Trophoblast cell (in vitro differentiated cells and primary cell): ENCODE data around the gene CFAP58.
"Not testable (repeated sequence)": the region's sequence is repeated elsewhere in the genome, so short reads cannot be mapped to it uniquely, and the experiment has no call there.

ENCODE experiments used
- DNase-seq, 2 donors: peaks; one replicate each; pipeline ENCODE4 v3.0.0-alpha.2; 2016
- H2AFZ ChIP-seq: 2 replicates; pipeline ENCODE4 v1.6.1; 2013; ENCODE audit warnings: low read length, moderate library complexity, mild to moderate bottlenecking; ENCODE audit not compliant: insufficient read depth, poor library complexity
- H2AK5ac ChIP-seq: 2 replicates; pipeline ENCODE4 v1.6.1; 2013; ENCODE audit warnings: mild to moderate bottlenecking, low read length
- H2BK120ac ChIP-seq: 2 replicates; pipeline ENCODE4 v1.6.1; 2013; ENCODE audit warnings: low read length, mild to moderate bottlenecking, moderate library complexity; ENCODE audit not compliant: insufficient read depth, poor library complexity
- H2BK12ac ChIP-seq: 2 replicates; pipeline ENCODE4 v1.6.1; 2013; ENCODE audit warnings: mild to moderate bottlenecking, low read length, moderate library complexity
- H2BK5ac ChIP-seq: 2 replicates; pipeline ENCODE4 v1.6.1; 2013; ENCODE audit warnings: low read length, low read depth, moderate library complexity, mild to moderate bottlenecking; ENCODE audit not compliant: poor library complexity
- H3K14ac ChIP-seq: 2 replicates; pipeline ENCODE4 v1.6.1; 2013; ENCODE audit warnings: mild to moderate bottlenecking, low read length
- H3K18ac ChIP-seq: 2 replicates; pipeline ENCODE4 v1.6.1; 2013; ENCODE audit warnings: mild to moderate bottlenecking, low read length
- H3K23ac ChIP-seq: 2 replicates; pipeline ENCODE4 v1.6.1; 2013; ENCODE audit warnings: low read length
- H3K27ac ChIP-seq: 2 replicates; pipeline ENCODE4 v1.5.1; 2013; ENCODE audit warnings: low read depth, mild to moderate bottlenecking, inconsistent platforms, low read length, moderate library complexity
- H3K27me3 ChIP-seq: 2 replicates; pipeline ENCODE4 v1.6.1; 2013; ENCODE audit warnings: inconsistent platforms, mild to moderate bottlenecking, low read length, moderate library complexity; ENCODE audit not compliant: insufficient read depth
- H3K36me3 ChIP-seq, 2 experiments: 1 replicate in 1 of 2; 2 replicates in 1 of 2; pipeline ENCODE4 v1.6.1; 2013; ENCODE audit warnings: low read length in 2 of 2, mild to moderate bottlenecking in 2 of 2, moderate library complexity in 1 of 2; ENCODE audit not compliant: insufficient read depth in 2 of 2, control insufficient read depth in 1 of 2
- H3K4ac ChIP-seq: 2 replicates; pipeline ENCODE4 v1.6.1; 2013; ENCODE audit warnings: low read depth, mild to moderate bottlenecking, low read length, moderate library complexity
- H3K4me1 ChIP-seq, 2 experiments: 1 replicate in 1 of 2; 2 replicates in 1 of 2; pipeline ENCODE4 v1.6.1; 2013; ENCODE audit warnings: low read length in 2 of 2, mild to moderate bottlenecking in 2 of 2, moderate library complexity in 1 of 2; ENCODE audit not compliant: insufficient read depth in 2 of 2, control insufficient read depth in 1 of 2
- H3K4me2 ChIP-seq: 2 replicates; pipeline ENCODE4 v1.6.1; 2013; ENCODE audit warnings: inconsistent platforms, mild to moderate bottlenecking, low read length, moderate library complexity
- H3K4me3 ChIP-seq: 2 replicates; pipeline ENCODE4 v1.5.1; 2013; ENCODE audit warnings: mild to moderate bottlenecking, low read depth, low read length, inconsistent platforms
- H3K79me1 ChIP-seq: one replicate; pipeline ENCODE4 v1.6.1; 2013; ENCODE audit warnings: low read length
- H3K79me2 ChIP-seq: 2 replicates; pipeline ENCODE4 v1.6.1; 2013; ENCODE audit warnings: low read length, mild to moderate bottlenecking; ENCODE audit not compliant: control insufficient read depth, insufficient read depth, poor library complexity
- H3K9ac ChIP-seq: 2 replicates; pipeline ENCODE4 v1.6.1; 2013; ENCODE audit warnings: mild to moderate bottlenecking, low read length
- H3K9me3 ChIP-seq: 2 replicates; pipeline ENCODE4 v1.6.1; 2013; ENCODE audit warnings: low read depth, mild to moderate bottlenecking, control low read depth, inconsistent platforms, low read length; ENCODE audit not compliant: insufficient read depth
- H4K12ac ChIP-seq: 2 replicates; pipeline ENCODE4 v1.6.1; 2013; ENCODE audit warnings: low read depth, mild to moderate bottlenecking, low read length, moderate library complexity
- H4K8ac ChIP-seq: 2 replicates; pipeline ENCODE4 v1.6.1; 2013; ENCODE audit warnings: low read depth, mild to moderate bottlenecking, low read length, moderate library complexity
- H4K91ac ChIP-seq: one replicate; pipeline ENCODE4 v1.6.1; 2013; ENCODE audit warnings: low read depth, mild to moderate bottlenecking, low read length, moderate library complexity
- WGBS: extraction: QIAGEN DNeasy Blood & Tissue Kit; methylation state at CpG from one replicate; pipeline ENCODE4 v1.1.7; 2013; ENCODE audit warnings: missing lambda C conversion rate; ENCODE audit not compliant: insufficient read length, insufficient coverage; ENCODE audit errors: extremely low coverage; 5-methylcytosine and 5-hydroxymethylcytosine counted together

CFAP58 gene

GRCh38 chr10:104452977-104453376 lies 99.3 kb downstream of the CFAP58 start:
- Histone ChIP-seq H2BK120ac (no peak overlapping the region), H3K23ac (no peak overlapping the region), H2AK5ac (no peak overlapping the region), H3K9ac (no peak overlapping the region), H3K36me3 (no peaks in the 10 kb centered on the region), H4K8ac (no peak overlapping the region), H4K12ac (no peak overlapping the region), H3K4ac (no peak overlapping the region), H3K27ac (no peak overlapping the region), H3K4me3 (no peak overlapping the region), H2AFZ (no peak overlapping the region), H2BK12ac (no peak overlapping the region), H3K4me2 (no peak overlapping the region), H3K18ac (no peak overlapping the region), H3K79me1 (no peaks in the 10 kb centered on the region), H3K9me3 (peaks cover 3% of the 10 kb centered on the region), H3K14ac (no peak overlapping the region), H4K91ac (no peak overlapping the region), H3K27me3 (no peaks in the 10 kb centered on the region), H2BK5ac (no peak overlapping the region), H3K4me1 (no peaks in the 10 kb centered on the region), H3K79me2 (no peaks in the 10 kb centered on the region)
- WGBS: no CpG with 5 or more reads among the region's 3 CpGs
- DNase-seq: no peak

DNA sequence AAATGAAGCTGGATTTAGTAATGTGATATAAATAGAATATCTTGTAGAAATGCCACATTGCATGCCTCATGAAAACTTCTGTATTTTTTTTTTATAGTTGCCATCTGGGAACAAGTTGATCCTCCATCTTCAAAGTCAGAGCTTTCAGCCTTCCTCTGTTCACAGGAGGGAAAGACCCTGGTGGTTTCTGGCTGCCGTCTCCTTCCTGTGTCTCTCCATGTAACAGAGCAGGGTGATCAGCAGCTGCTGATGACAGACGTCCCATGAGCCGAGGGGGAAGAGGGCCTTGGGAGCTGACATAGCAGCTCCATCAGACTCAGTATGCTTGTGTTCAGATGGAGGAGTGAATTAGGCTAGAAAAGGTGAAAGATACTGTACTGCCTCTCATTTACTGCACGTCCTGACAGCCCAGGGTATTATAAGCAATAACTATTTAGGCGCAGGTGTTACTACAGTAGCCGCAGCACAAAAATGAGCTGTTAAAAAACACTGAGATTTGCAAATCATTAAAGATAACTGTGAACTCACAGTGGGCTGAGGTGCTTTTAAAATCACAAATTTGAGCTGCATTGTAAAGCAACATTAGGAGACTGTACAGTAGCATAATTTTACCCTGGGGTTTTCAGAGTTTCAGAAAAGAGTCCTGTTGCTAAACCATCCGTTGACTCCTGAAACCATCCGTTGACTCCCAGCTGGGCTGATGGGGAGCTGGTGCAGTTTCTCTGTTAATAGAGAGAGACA lies 103.3 kb downstream of the CFAP58 start:
- no peak overlapping the region for H3K9ac ChIP-seq
- no peak for DNase-seq
- no peak overlapping the region for H2BK12ac ChIP-seq
- no peak overlapping the region for H4K91ac ChIP-seq
- no CpG with 5 or more reads among the region's 8 CpGs for WGBS
- no peak overlapping the region for H3K18ac ChIP-seq
- H3K14ac ChIP-seq: no peak overlapping the region
- no peak overlapping the region for H3K4me3 ChIP-seq
- no peaks in the 10 kb centered on the region for H3K4me1 ChIP-seq
- H4K12ac ChIP-seq: no peak overlapping the region
- H3K4me2 ChIP-seq: no peak overlapping the region
- H3K23ac ChIP-seq: no peak overlapping the region
- no peaks in the 10 kb centered on the region for H3K79me1 ChIP-seq
- no peaks in the 10 kb centered on the region for H3K79me2 ChIP-seq
- no peak overlapping the region for H3K4ac ChIP-seq
- no peaks in the 10 kb centered on the region for H3K27me3 ChIP-seq
- no peak overlapping the region for H4K8ac ChIP-seq
- H2AK5ac ChIP-seq: no peak overlapping the region
- H2BK120ac ChIP-seq: no peak overlapping the region
- peaks cover 3% of the 10 kb centered on the region for H3K9me3 ChIP-seq
- no peak overlapping the region for H3K27ac ChIP-seq
- no peak overlapping the region for H2BK5ac ChIP-seq
- H2AFZ ChIP-seq: no peak overlapping the region
- no peaks in the 10 kb centered on the region for H3K36me3 ChIP-seq

DNA sequence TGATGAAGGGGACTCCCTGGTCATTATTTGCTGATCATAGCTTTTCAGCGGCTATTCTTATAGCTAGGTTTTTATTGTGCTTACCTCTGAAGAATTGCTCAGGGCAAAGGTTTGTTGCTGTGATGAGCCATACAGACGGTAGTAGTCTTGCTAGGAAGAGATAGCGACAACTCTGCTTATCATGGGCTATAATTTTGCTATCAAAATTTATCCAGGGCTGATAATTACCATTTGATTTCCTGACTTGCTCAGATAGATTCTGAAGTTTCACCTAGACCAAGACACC lies 103.9 kb downstream of the CFAP58 start:
- Histone ChIP-seq H3K14ac (no peak overlapping the region), H3K9ac (no peak overlapping the region), H3K9me3 (peaks cover 3% of the 10 kb centered on the region), H3K4me3 (no peak overlapping the region), H3K23ac (no peak overlapping the region), H3K4me1 (no peaks in the 10 kb centered on the region), H2AFZ (no peak overlapping the region), H4K8ac (no peak overlapping the region), H3K79me1 (no peaks in the 10 kb centered on the region), H2BK120ac (no peak overlapping the region), H2BK5ac (no peak overlapping the region), H3K27ac (no peak overlapping the region), H2AK5ac (no peak overlapping the region), H4K91ac (no peak overlapping the region), H4K12ac (no peak overlapping the region), H3K4ac (no peak overlapping the region), H2BK12ac (no peak overlapping the region), H3K27me3 (no peaks in the 10 kb centered on the region), H3K79me2 (no peaks in the 10 kb centered on the region), H3K36me3 (no peaks in the 10 kb centered on the region), H3K18ac (no peak overlapping the region), H3K4me2 (no peak overlapping the region)
- WGBS: no CpG with 5 or more reads among the region's 3 CpGs
- no peak for DNase-seq

DNA sequence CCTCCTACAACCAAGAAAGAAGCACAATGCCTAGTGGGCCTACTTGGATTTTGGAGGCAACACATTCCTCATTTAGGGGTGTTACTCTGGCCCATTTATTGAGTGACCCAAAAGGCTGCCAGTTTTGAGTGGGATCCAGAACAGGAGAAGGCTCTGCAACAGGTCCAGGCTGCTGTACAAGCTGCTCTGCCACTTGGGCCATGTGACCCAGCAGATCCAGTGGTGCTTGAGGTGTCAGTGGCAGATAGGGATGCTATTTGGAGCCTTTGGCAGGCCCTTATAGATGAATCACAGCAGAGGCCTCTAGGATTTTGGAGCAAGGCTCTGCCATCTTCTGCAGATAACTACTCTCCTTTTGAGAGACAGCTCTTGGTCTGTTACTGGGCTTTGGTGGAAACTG lies 111.9 kb downstream of the CFAP58 start:
- not testable (repeated sequence) for H2BK12ac ChIP-seq, H3K4me3 ChIP-seq, H3K4me1 ChIP-seq, DNase-seq, H3K79me2 ChIP-seq, H2BK120ac ChIP-seq, H3K18ac ChIP-seq, H3K36me3 ChIP-seq, H3K9me3 ChIP-seq, H4K8ac ChIP-seq, H4K12ac ChIP-seq, H2BK5ac ChIP-seq, H3K23ac ChIP-seq, H3K27ac ChIP-seq, H3K4me2 ChIP-seq, H3K79me1 ChIP-seq, H3K14ac ChIP-seq, H4K91ac ChIP-seq, H2AFZ ChIP-seq, H2AK5ac ChIP-seq, H3K27me3 ChIP-seq, H3K4ac ChIP-seq, H3K9ac ChIP-seq
